NCI-H2196 treated with DMSO at 0.1 percent for 48 hours (cell line): ENCODE results near the gene TOB1.
"Not testable (repeated sequence)": the region's sequence is repeated elsewhere in the genome, so short reads cannot be mapped to it uniquely, and the experiment has no call there.

Source experiments
- DNase-seq: peaks from one replicate; lab custom pipeline; 2025; ENCODE audit not compliant: unreplicated experiment; lab: John Stamatoyannopoulos, UW

The TOB1 gene

DNA sequence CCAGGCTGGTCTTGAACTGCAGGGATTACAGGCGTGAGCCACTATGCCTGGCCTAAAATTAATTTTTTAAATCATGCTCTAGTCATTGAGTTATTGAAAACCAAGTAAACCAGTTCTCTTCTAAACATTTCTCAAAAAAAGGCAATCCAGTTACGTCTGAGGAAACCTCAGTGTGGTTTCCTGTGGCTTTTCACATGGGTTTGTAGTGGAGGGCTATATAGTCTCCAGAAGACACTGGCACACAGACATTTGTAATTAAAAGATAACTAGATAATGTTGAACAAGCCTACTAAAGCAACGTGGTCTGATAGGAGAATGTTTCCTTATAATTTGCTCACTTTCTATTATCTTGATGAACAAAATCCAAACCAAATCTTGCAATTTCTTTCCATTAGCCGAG is 5.2 kb upstream of the TOB1 start:
- DNase-seq = no peak

GRCh38 chr17:50868602-50869001 is 2.4 kb upstream of the TOB1 start:
- DNase-seq = no peak

- no peak for DNase-seq
Observed at GRCh38 chr17:50868140-50868438, 1.9 kb upstream of the TOB1 start.

DNA sequence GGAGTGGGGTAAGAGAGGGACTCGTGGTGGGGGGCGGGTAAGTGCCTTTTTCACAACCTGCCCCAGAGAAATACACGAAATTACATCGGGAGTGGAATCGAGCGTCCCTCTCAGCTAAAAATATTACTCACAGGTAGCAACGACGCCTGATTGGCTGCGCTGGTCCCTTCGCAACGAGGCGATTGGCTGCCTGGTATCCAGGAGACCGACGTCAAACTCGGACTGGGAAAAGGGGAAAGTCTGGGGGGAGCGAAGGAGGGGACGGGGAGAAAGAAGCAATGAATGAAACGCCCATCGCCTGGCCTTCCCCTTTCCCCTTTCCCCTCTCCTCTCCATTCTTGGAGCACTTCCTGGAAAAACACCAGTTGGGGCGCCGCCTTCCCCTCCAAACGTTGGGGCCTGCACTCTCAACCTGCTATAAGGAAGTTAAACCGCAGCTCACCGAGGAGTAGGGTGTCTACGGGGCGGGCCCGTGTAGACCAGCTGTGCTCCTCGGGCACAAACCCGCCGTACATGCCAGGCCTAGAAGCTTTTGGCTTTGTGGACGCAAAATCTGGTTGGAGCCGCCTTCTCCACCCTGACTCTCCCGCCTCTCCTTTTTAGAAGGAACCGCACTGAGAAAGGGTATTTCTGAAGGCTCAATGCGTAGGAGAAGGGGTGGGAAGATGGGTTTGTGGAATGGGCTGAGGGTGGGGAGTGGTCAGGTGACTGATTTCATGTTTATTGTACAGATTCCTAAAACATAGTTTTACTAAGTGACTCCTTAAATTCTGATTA is 1.4 kb upstream of the TOB1 start:
- peak; percentile 93 for DNase-seq

GRCh38 chr17:50866950-50867362 is 802 bp upstream of the TOB1 start:
- DNase-seq = peak; percentile 67

- DNase-seq = no peak
Observed at GRCh38 chr17:50865868-50866260, 290 bp downstream of the TOB1 start.

DNA sequence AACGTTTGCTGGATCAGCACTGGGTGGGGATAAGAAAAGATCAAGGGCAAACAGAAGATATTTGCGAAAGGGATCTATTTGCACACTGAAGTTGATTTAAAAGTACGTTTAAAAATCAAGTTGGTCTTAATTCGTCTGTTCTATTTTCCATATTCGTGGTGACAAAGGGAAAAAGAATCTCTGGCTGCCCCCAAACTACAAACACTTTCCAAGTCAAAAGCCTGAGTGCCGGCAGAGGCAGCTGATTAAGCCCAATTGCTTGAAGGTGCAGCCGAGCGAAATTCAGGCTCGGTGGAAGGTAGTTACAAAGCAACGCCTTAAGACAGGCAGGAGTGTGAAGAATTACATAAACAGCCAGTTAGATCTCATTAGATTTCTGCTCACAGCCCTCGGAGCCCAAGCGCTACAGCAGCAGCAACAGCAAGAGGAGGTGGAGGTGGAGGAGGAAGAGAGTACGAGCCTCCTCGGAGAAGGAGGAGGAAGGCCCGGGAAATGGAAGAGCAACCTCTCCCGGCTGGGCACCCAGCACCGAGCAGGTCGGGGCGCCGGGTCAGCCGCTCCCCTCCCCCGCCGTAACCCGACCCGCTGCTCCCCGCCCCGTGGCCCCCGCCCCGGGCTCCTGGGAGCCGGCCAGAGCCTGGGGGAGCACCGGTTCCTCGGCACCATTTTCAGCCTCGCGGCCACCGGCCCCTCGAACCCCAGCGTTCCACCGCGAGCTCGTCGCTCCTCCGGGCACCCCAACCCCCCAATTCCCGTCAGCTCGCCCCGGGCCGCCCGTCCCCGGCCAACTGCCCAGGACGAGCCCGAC is 890 bp downstream of the TOB1 start:
- DNase-seq = no peak

DNA sequence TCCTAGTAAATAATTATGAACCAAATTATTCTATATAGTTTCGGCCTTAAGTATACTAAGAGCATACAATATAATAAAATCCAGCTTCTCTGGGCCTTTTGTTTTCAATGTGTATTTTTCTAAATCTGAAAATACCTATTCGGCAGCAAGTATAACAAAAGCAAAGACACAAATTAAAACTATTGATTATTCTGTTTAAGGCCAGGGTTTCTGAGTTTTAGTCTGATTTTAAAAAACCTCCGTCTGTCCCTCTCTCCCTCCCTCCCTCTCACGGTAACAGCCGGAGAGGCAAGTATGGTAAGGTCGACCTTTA is 1.5 kb downstream of the TOB1 start:
- no peak for DNase-seq

GRCh38 chr17:50863931-50864330 is 2.2 kb downstream of the TOB1 start:
- no peak for DNase-seq

- no peak for DNase-seq
Observed at GRCh38 chr17:50863221-50863843, 2.8 kb downstream of the TOB1 start.

GRCh38 chr17:50861822-50862528 is 4.2 kb downstream of the TOB1 start:
- no peak for DNase-seq

DNA sequence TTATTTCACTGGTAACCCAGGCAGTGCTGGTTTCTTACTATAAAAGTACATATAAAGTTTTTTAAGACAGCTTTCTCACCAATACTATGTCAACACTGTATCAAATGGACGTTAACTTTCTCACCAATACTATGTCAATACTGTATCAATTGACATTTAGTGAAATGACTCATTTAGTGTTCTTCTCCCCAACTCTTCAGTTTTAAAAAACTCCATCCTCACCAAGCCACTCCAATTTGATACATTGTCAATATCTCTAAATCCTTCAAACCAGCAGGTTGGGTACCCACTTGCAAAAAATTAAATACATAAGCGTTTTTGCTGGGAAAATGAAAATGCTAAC is 4.8 kb downstream of the TOB1 start:
- no peak for DNase-seq

DNA sequence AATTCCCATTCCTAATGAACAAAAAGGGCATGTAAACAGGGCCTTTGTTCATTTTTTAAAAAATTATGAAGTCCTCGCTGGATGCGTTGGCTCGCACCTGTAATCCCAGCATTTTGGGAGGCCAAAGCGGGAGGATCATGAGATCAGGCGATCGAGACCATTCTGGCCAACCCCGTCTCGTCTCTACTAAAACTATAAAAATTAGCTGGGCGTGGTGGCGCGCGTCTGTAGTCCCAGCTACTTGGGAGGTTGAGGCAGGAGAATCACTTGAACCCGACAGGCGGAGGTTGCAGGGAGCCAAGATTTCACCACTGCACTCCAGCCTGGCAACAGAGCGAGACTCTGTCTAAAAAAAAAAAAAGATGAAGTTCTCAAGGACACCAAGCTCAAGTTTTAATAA is 6.4 kb downstream of the TOB1 start:
- DNase-seq = not testable (repeated sequence)

DNA sequence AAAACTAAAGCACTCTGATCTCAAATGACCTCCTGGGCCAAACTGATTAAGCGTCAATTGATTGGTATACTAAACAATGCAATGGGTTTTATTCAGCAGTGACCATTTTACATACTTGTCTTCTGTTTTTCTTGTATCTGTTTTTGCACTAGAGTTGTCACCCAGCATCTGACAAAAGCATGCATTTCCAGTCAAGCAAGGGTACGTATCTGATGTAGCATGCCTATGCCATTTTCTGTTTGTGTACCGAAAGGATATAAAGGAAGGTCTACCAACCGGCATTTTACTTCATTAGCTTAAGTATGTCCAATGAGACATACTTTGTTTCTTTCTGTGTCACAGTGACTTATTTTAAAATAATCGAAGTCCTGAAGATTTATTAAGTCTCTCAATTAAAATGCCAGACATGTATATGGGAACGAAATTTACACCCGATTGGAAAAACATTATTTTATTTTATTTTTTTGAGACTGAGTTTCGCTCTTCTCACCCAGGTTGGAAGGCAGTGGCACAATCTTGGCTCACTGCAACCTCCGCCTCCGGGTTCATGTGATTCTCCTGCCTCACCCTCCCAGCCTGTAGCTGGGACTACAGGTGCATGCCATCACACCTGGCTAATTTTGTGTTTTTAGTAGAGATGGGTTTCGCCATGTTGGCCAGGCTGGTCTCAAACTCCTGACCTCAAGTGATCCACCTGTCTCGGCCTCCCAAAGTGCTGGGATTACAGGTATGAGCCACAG is 7.5 kb downstream of the TOB1 start:
- DNase-seq = no peak

GRCh38 chr17:50856431-50856830 is 9.7 kb downstream of the TOB1 start:
- DNase-seq = no peak

DNA sequence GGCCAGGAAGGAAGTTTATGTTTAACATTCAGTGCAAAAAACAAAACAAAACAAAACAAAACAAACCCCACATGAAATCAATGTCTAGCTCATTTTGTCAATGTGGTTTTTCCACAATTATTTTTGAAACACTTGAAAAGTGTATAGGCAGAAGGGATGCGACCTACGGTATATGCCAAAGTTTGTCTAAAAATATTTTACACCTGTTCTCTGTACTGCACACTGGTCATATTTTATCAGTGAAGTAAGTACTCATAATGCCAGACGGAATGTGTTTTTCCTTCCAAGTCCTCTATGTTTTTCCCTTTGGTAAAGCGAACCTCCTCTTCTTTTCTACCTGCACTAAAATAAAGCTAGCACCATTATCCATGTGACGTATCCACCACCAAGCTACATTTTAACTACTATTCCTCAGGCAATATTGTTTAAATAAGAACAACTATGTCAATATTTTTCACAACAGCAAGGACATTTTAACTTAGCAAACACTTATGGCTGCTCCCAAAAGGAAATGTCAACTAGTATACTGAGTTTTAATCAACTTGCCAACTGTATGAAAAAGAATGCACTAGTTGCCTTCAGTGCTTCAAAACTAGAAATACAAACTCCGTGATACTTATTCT is 10.3 kb downstream of the TOB1 start:
- DNase-seq = no peak

- DNase-seq = no peak
Observed at GRCh38 chr17:50853781-50854180, 12.4 kb downstream of the TOB1 start.

GRCh38 chr17:50853015-50853615 is 13.0 kb downstream of the TOB1 start:
- no peak for DNase-seq

DNA sequence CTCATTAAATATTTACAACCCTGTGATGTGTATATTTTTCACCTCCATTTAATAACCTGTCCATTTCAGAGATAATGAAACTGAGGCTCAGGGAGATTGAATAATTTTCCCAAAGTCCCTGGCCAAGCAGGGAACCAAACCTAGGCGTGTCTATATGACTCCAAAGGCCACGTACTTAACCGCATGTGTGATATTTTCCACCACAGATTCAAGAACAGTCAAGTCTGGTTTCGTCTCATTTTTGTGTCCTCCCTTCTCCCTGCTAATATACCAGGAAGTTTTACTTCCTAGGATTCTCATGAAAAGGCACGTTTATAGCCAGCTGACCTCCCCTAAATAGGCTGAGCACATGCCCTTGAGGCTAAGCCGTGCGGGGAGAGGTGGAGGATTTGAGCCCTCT is 15.5 kb downstream of the TOB1 start:
- no peak for DNase-seq

DNA sequence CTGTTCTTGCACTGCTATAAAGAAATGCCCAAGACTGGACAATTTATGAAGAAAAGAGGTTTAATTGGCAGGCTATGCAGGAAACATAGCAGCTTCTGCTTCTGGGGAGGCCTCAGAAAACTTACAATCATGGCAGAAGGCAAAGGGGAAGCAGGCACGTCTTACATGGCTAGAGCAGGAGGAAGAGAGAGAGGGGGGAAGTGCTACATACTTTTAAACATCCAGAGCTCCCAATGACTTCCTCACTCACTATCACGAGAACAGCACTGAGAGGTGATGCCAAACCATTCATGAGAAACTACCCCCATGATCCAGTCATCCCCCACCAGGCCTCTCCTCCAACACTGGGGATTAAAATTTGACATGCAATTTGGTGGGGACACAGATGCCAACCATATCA is 17.4 kb downstream of the TOB1 start:
- DNase-seq = no peak
